Fibroblast of lung (primary cell): ENCODE measurements around the gene COL18A1.

Experiments used
- EZH2 ChIP-seq: IDR thresholded peaks from 2 replicates; pipeline ENCODE4 v1.5.1; 2012; ENCODE audit warnings: low read length, control low read depth, mild to moderate bottlenecking; ENCODE audit errors: missing control alignments
- TF ChIP-seq, protein P1 (sequence below), 2 donors: IDR thresholded peaks in 1 of 2; conservative IDR thresholded peaks in 1 of 2; 1 replicate in 1 of 2; 2 replicates in 1 of 2; pipeline ENCODE4 v1.5.1; 2011 to 2012; ENCODE audit warnings: low read length in 2 of 2, control low read depth in 1 of 2, inconsistent platforms in 1 of 2, low read depth in 1 of 2, mild to moderate bottlenecking in 1 of 2

DNA sequence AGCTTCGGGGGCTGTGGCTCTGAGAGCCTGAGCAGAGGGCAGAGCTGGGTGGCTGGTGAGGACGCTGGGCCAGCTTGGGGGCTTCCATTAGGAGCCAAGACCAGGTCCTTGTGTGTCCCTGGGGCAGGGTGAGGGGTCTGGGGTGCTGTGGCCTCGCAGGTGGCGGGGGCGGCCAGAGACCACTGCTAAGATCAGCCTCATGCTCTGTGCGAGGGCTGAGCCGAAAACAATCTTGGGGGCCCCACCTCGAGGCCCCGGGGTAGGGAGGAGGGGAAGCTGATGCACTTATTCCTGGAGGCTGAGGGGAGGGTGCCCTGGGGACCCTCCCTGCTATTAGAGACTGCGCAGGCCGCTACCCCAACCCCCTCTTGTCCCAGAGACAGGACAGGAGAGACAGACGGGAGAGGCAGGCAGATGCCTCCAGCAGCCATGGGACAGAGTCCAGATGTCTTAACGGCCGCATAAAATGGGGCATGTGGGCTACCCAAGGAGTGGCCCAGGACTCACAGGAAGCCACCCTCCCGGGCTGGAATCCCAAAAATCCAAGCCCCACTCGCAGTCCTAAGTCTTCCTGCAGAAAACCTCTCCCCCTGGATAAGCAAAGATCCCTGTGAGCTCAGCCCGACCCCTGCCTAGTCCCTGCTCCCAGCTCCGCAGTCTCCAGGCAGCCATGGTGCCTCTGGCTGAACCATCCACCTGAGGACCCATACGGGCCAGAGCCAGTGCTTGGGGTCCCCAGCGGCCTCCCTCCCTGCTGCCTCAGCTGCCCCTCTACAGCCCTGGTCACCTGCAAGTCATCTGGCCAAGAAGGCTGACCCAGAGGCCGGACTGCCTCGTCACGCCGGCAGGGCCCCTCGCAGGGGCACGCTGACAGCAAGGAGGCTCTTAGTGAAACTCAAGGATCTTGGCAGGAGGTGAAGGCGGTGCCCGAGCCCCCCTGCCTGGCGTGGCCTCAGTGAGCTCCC, 43.6 kb upstream of the COL18A1 start:
- TF ChIP-seq, protein P1, sequence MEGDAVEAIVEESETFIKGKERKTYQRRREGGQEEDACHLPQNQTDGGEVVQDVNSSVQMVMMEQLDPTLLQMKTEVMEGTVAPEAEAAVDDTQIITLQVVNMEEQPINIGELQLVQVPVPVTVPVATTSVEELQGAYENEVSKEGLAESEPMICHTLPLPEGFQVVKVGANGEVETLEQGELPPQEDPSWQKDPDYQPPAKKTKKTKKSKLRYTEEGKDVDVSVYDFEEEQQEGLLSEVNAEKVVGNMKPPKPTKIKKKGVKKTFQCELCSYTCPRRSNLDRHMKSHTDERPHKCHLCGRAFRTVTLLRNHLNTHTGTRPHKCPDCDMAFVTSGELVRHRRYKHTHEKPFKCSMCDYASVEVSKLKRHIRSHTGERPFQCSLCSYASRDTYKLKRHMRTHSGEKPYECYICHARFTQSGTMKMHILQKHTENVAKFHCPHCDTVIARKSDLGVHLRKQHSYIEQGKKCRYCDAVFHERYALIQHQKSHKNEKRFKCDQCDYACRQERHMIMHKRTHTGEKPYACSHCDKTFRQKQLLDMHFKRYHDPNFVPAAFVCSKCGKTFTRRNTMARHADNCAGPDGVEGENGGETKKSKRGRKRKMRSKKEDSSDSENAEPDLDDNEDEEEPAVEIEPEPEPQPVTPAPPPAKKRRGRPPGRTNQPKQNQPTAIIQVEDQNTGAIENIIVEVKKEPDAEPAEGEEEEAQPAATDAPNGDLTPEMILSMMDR (conservative IDR thresholded peaks at IDR 0.05 in 1 of 2, IDR thresholded peaks at IDR 0.05 in 1 of 2; ENCODE audit: low read depth in 1 of 2, low read length in 2 of 2): no peak
- TF ChIP-seq EZH2: no peak
